Trophoblast cell (in vitro differentiated cells and primary cell): ENCODE data around the gene PLOD3.
"Not testable (repeated sequence)": the region's sequence is repeated elsewhere in the genome, so short reads cannot be mapped to it uniquely, and the experiment has no call there.

Experiments
- DNase-seq, 2 donors: peaks; one replicate each; pipeline ENCODE4 v3.0.0-alpha.2; 2016
- H2AFZ ChIP-seq: 2 replicates; pipeline ENCODE4 v1.6.1; 2013; ENCODE audit warnings: low read length, moderate library complexity, mild to moderate bottlenecking; ENCODE audit not compliant: insufficient read depth, poor library complexity
- H2AK5ac ChIP-seq: 2 replicates; pipeline ENCODE4 v1.6.1; 2013; ENCODE audit warnings: mild to moderate bottlenecking, low read length
- H2BK120ac ChIP-seq: 2 replicates; pipeline ENCODE4 v1.6.1; 2013; ENCODE audit warnings: low read length, mild to moderate bottlenecking, moderate library complexity; ENCODE audit not compliant: insufficient read depth, poor library complexity
- H2BK12ac ChIP-seq: 2 replicates; pipeline ENCODE4 v1.6.1; 2013; ENCODE audit warnings: mild to moderate bottlenecking, low read length, moderate library complexity
- H2BK5ac ChIP-seq: 2 replicates; pipeline ENCODE4 v1.6.1; 2013; ENCODE audit warnings: low read length, low read depth, moderate library complexity, mild to moderate bottlenecking; ENCODE audit not compliant: poor library complexity
- H3K14ac ChIP-seq: 2 replicates; pipeline ENCODE4 v1.6.1; 2013; ENCODE audit warnings: mild to moderate bottlenecking, low read length
- H3K18ac ChIP-seq: 2 replicates; pipeline ENCODE4 v1.6.1; 2013; ENCODE audit warnings: mild to moderate bottlenecking, low read length
- H3K23ac ChIP-seq: 2 replicates; pipeline ENCODE4 v1.6.1; 2013; ENCODE audit warnings: low read length
- H3K27ac ChIP-seq: 2 replicates; pipeline ENCODE4 v1.5.1; 2013; ENCODE audit warnings: low read depth, mild to moderate bottlenecking, inconsistent platforms, low read length, moderate library complexity
- H3K27me3 ChIP-seq: 2 replicates; pipeline ENCODE4 v1.6.1; 2013; ENCODE audit warnings: inconsistent platforms, mild to moderate bottlenecking, low read length, moderate library complexity; ENCODE audit not compliant: insufficient read depth
- H3K36me3 ChIP-seq, 2 experiments: 1 replicate in 1 of 2; 2 replicates in 1 of 2; pipeline ENCODE4 v1.6.1; 2013; ENCODE audit warnings: low read length in 2 of 2, mild to moderate bottlenecking in 2 of 2, moderate library complexity in 1 of 2; ENCODE audit not compliant: insufficient read depth in 2 of 2, control insufficient read depth in 1 of 2
- H3K4ac ChIP-seq: 2 replicates; pipeline ENCODE4 v1.6.1; 2013; ENCODE audit warnings: low read depth, mild to moderate bottlenecking, low read length, moderate library complexity
- H3K4me1 ChIP-seq, 2 experiments: 1 replicate in 1 of 2; 2 replicates in 1 of 2; pipeline ENCODE4 v1.6.1; 2013; ENCODE audit warnings: low read length in 2 of 2, mild to moderate bottlenecking in 2 of 2, moderate library complexity in 1 of 2; ENCODE audit not compliant: insufficient read depth in 2 of 2, control insufficient read depth in 1 of 2
- H3K4me2 ChIP-seq: 2 replicates; pipeline ENCODE4 v1.6.1; 2013; ENCODE audit warnings: inconsistent platforms, mild to moderate bottlenecking, low read length, moderate library complexity
- H3K4me3 ChIP-seq: 2 replicates; pipeline ENCODE4 v1.5.1; 2013; ENCODE audit warnings: mild to moderate bottlenecking, low read depth, low read length, inconsistent platforms
- H3K79me1 ChIP-seq: one replicate; pipeline ENCODE4 v1.6.1; 2013; ENCODE audit warnings: low read length
- H3K79me2 ChIP-seq: 2 replicates; pipeline ENCODE4 v1.6.1; 2013; ENCODE audit warnings: low read length, mild to moderate bottlenecking; ENCODE audit not compliant: control insufficient read depth, insufficient read depth, poor library complexity
- H3K9ac ChIP-seq: 2 replicates; pipeline ENCODE4 v1.6.1; 2013; ENCODE audit warnings: mild to moderate bottlenecking, low read length
- H3K9me3 ChIP-seq: 2 replicates; pipeline ENCODE4 v1.6.1; 2013; ENCODE audit warnings: low read depth, mild to moderate bottlenecking, control low read depth, inconsistent platforms, low read length; ENCODE audit not compliant: insufficient read depth
- H4K12ac ChIP-seq: 2 replicates; pipeline ENCODE4 v1.6.1; 2013; ENCODE audit warnings: low read depth, mild to moderate bottlenecking, low read length, moderate library complexity
- H4K8ac ChIP-seq: 2 replicates; pipeline ENCODE4 v1.6.1; 2013; ENCODE audit warnings: low read depth, mild to moderate bottlenecking, low read length, moderate library complexity
- H4K91ac ChIP-seq: one replicate; pipeline ENCODE4 v1.6.1; 2013; ENCODE audit warnings: low read depth, mild to moderate bottlenecking, low read length, moderate library complexity
- WGBS: extraction: QIAGEN DNeasy Blood & Tissue Kit; methylation state at CpG from one replicate; pipeline ENCODE4 v1.1.7; 2013; ENCODE audit warnings: missing lambda C conversion rate; ENCODE audit not compliant: insufficient read length, insufficient coverage; ENCODE audit errors: extremely low coverage; 5-methylcytosine and 5-hydroxymethylcytosine counted together

Gene PLOD3

GRCh38 chr7:101258243-101258731 is 40.9 kb upstream of the PLOD3 start:
- Histone ChIP-seq H2BK12ac (no peak overlapping the region), H3K27me3 (no peaks in the 10 kb centered on the region), H4K91ac (no peak overlapping the region), H3K14ac (no peak overlapping the region), H3K27ac (no peak overlapping the region), H3K23ac (no peak overlapping the region), H2AK5ac (no peak overlapping the region), H2AFZ (no peak overlapping the region), H3K4me1 (no peaks in the 10 kb centered on the region), H3K9ac (no peak overlapping the region), H4K12ac (no peak overlapping the region), H4K8ac (no peak overlapping the region), H3K79me2 (no peaks in the 10 kb centered on the region), H3K4me2 (no peak overlapping the region), H3K4ac (no peak overlapping the region), H3K4me3 (no peak overlapping the region), H3K9me3 (no peaks in the 10 kb centered on the region), H3K79me1 (no peaks in the 10 kb centered on the region), H2BK5ac (no peak overlapping the region), H3K18ac (no peak overlapping the region), H3K36me3 (no peaks in the 10 kb centered on the region), H2BK120ac (no peak overlapping the region)
- DNase-seq = no peak
- no CpG with 5 or more reads among the region's 7 CpGs for WGBS

DNA sequence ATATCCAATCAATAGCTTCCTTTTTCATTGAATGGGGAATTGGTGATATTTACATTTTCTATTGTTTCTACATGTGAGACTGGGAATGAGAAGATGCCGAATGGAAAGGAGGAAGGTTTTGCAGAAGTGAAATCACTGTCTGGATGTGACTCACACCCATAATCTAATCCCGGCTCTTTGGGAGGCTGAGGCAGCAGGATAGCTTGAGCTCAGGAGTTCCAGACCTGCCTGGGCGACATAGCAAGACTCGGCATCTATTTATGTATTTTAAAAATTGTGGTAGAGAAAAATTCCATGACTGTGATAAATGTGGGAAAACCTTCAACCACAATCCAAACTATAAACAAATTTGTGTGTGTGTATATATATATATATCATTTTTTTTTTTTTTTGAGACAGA is 38.4 kb upstream of the PLOD3 start:
- no peak overlapping the region for H2BK120ac ChIP-seq
- H3K4me1 ChIP-seq = peaks cover 3 to 4% of the 10 kb centered on the region in 2 experiments
- no peak overlapping the region for H3K18ac ChIP-seq
- no peak overlapping the region for H3K4me2 ChIP-seq
- H2AFZ ChIP-seq = no peak overlapping the region
- no CpG with 5 or more reads among the region's 4 CpGs for WGBS
- H3K27me3 ChIP-seq = no peaks in the 10 kb centered on the region
- H3K4me3 ChIP-seq = no peak overlapping the region
- DNase-seq = peak in 1 of 2 donors; percentile 45
- no peak overlapping the region for H3K23ac ChIP-seq
- no peak overlapping the region for H3K14ac ChIP-seq
- no peaks in the 10 kb centered on the region for H3K36me3 ChIP-seq
- H3K27ac ChIP-seq = no peak overlapping the region
- no peak overlapping the region for H2BK12ac ChIP-seq
- H3K79me2 ChIP-seq = peaks cover 4% of the 10 kb centered on the region
- no peak overlapping the region for H4K12ac ChIP-seq
- H3K9me3 ChIP-seq = no peaks in the 10 kb centered on the region
- H3K9ac ChIP-seq = no peak overlapping the region
- H4K91ac ChIP-seq = no peak overlapping the region
- H4K8ac ChIP-seq = no peak overlapping the region
- H2BK5ac ChIP-seq = no peak overlapping the region
- no peak overlapping the region for H2AK5ac ChIP-seq
- no peak overlapping the region for H3K4ac ChIP-seq
- peaks cover 4% of the 10 kb centered on the region for H3K79me1 ChIP-seq

DNA sequence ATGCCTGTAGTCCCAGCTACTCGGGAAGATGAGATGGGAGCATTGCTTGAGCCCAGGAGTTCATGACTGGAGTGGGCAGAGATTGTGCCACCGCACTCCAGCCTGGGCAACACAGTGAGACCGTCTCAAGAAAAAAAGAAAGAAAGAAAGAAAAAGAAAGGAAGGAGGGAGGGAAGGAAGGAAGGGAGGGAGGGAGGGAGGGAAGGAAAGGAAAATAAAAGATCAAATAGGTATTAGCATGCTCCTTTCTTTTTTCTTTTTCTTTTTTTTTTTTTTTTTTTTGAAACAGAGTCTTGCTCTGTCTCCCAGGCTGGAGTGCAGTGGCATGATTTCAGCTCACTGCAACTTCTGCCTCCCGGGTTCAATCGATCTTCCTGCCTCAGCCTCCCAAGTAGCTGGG is 35.8 kb upstream of the PLOD3 start:
- H3K23ac ChIP-seq, H3K79me1 ChIP-seq, H3K4me1 ChIP-seq, H3K18ac ChIP-seq, H3K4ac ChIP-seq, H2BK5ac ChIP-seq, H2BK12ac ChIP-seq, H3K36me3 ChIP-seq, H3K4me2 ChIP-seq, H3K79me2 ChIP-seq, H3K4me3 ChIP-seq, H2AK5ac ChIP-seq, H3K14ac ChIP-seq, H3K27ac ChIP-seq, H3K9me3 ChIP-seq, DNase-seq, H2BK120ac ChIP-seq, H3K27me3 ChIP-seq, H3K9ac ChIP-seq: not testable (repeated sequence)
- no CpG with 5 or more reads among the region's 5 CpGs for WGBS
- Histone ChIP-seq H4K12ac (peak overlapping the region; percentile 91), H2AFZ (peak overlapping the region; percentile 74), H4K91ac (peak overlapping the region; percentile 58), H4K8ac (peak overlapping the region; percentile 83)

DNA sequence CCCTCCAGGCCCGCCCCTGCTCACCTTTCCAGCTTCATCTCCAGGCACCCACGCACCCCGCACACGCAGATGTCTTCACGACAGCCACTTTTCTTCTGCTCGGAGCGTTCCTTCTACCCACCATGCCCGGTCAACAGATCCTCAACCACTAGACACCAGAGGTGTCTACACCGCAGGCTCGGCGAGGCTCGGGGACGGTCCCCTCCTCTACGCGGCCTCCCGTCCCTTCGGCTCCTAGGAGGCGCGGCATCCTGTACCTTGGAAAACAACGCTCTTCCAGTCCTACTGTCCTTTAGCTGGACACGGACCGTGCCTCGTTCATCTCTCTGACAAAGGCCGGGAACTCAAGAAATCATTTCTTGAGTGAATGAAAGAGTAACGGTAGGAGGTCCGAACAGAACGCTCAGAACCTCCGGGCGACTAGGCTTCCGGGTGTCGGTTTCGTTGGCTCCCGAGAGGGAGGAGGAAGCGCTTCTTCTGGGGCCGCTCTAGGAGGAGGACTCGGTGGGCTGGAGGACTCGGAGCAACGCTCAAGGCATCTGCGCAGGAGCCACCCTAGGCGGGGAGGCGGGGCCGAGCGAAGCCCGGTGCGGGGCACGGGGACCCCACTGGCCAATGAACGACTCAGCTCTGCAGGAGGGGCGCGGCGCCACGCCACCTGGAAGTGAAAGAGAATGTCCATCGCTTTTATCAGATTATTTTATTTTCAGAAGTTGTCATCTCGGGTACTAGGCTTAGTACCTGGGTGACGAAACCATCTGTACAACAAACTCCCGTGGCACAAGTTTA is 34.7 kb upstream of the PLOD3 start:
- Histone ChIP-seq H3K79me2 (peaks cover 4% of the 10 kb centered on the region), H4K91ac (peak overlapping the region; percentile 58), H3K27ac (peak overlapping the region; percentile 35), H2AFZ (peak overlapping the region; percentile 38), H3K79me1 (peaks cover 4% of the 10 kb centered on the region), H2BK5ac (no peak overlapping the region), H3K4me3 (peak overlapping the region; percentile 82), H3K14ac (peak overlapping the region; percentile 14), H3K18ac (peak overlapping the region; percentile 10), H2AK5ac (peak overlapping the region; percentile 40), H3K27me3 (no peaks in the 10 kb centered on the region), H4K12ac (peak overlapping the region; percentile 24), H2BK12ac (no peak overlapping the region), H3K4me1 (peaks cover 3 to 4% of the 10 kb centered on the region in 2 experiments), H3K9me3 (no peaks in the 10 kb centered on the region), H4K8ac (peak overlapping the region; percentile 67), H3K4me2 (peak overlapping the region; percentile 69), H3K23ac (no peak overlapping the region), H2BK120ac (no peak overlapping the region), H3K4ac (peak overlapping the region; percentile 37), H3K9ac (peak overlapping the region; percentile 75), H3K36me3 (peaks cover 6 to 7% of the 10 kb centered on the region in 2 experiments)
- WGBS = no CpG with 5 or more reads among the region's 55 CpGs
- peak; percentile 99 to 100 for DNase-seq
